Stimulated activated CD8-positive, alpha-beta memory T cell treated with anti-CD3 and anti-CD28 coated beads, Interleukin-12 subunit alpha, Interleukin-12 subunit beta, amount 100 ng/mL, for 4 hours (primary cell): ENCODE results near the gene TMEM170A.
"Not testable (repeated sequence)": the region's sequence is repeated elsewhere in the genome, so short reads cannot be mapped to it uniquely, and the experiment has no call there.

ENCODE experiments used
- DNase-seq: peaks from one replicate; pipeline ENCODE4 v3.0.0-alpha.2; 2020; ENCODE audit warnings: low read depth

Gene TMEM170A

DNA sequence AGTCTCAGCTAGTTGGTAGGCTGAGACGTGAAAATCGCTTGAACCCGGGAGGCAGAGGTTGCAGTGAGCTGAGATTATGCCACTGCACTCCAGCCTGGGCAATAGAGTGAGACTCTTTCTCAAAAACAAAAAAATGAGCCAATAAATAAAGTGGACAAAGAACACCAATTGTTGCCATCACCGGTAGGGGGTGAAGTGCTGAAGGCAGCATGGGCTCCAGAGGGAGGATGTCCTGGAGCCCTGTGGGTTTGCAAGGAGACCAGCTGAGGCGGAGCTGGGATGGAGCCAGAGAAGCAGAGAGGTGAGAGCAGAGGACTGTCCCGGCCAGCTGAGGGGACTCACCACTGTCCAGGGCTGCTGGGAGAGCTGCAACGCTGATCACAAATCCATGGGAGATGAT is 17.0 kb upstream of the TMEM170A start:
- DNase-seq: no peak

GRCh38 chr16:75479421-75479990 is 15.0 kb upstream of the TMEM170A start:
- no peak for DNase-seq

- no peak for DNase-seq
These were observed 14.2 kb upstream of the TMEM170A start for GRCh38 chr16:75478480-75479345.

DNA sequence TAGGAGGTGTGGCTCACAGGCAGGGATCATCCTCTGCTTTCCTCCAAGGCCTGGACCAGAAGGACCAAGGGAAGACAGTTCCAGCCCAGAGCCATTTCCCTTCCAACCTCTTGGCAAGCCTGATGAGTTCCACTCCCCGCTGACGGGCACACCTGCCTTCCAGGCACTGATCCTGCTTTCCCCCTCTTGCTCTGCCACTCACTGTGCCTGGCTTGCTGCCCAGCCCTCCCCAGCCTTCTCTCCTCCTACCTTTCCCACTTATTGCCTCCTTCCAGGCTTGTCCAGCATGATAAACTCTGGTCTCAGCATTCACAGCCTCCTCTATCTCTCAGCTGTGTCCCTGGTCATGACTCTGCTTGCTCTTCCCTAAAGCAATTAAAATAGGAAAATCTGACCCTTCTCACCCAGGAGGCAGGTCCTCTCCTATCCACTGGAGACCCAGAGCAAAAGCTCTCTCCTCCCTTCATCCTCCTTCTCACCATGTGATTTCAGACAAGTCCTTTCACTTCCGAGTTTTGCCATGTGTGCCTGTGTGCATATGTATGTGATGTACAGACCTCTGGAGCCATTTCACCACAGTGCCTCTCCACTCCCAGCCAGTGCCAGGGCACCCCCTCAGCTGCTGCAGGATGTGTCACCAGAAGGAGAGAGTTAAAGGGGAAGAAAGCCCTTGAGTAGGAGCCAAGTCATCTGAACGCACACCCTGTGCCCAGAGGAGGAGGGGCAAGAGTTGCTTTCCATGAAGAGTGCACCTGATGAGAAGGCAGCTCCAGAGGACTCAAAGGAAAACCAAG is 13.4 kb upstream of the TMEM170A start:
- no peak for DNase-seq

DNA sequence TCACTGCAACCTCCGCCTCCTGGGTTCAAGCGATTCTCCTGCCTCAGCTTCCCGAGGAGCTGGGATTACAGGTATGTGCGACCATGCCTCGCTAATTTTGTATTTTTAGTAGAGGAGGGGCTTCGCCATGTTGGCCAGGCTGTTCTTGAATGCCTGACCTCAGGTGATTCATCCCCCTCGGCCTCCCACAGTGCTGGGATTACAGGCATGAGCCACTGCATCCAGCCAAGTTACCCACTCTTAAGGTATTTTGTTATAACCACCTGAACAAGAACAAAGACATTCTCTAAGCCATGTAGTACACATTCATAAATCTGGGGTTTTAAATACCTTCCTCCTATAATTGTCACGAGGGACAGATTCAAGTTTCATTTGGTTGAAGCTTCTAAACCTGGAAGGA is 12.3 kb upstream of the TMEM170A start:
- DNase-seq: no peak

- DNase-seq: no peak
These were observed 10.9 kb upstream of the TMEM170A start for GRCh38 chr16:75475420-75475847.

GRCh38 chr16:75472908-75473877 is 8.7 kb upstream of the TMEM170A start:
- no peak for DNase-seq

DNA sequence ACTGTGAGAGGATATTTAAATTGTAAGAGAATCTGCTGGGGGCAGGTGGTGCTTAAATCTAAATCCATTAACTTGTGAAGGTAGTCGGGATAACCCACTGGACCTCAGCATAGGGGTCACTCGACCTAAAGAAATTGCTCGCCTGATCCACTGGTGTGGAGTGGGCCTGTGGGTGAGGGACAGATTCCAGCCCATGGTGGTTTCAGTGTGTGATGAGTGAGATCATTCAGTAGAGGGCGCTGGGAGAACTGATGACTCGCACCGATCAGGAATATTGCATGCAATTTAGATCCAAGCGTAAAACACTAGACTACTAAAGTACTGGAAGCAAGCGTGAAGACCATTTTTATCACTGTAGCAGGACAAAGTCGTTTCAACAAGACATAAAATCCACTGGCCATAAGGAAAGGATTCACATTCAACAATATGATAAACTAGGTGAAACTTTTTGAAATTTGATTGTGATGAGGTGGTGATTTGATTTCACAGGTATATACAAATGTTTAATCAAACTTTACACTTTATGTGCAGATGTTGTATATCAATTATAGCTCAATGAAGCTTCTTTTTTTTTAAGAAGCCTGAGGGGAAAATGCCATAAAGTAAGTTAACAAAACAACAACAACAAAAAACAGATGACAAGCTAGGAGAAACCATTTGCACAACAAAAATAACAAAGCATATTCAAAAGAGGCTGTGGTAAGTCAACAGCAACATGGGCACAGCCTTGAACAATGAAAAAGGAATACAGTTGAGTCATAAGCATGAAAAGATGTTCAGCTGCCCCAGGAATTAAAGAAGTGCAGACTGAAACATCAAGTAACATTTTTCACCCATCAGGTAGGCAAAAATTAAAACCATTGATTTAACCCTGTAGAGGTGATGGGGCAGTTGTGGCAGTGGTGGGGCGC is 7.5 kb upstream of the TMEM170A start:
- DNase-seq: no peak

GRCh38 chr16:75466760-75467159 is 2.3 kb upstream of the TMEM170A start:
- no peak for DNase-seq

GRCh38 chr16:75463389-75464121 is 934 bp downstream of the TMEM170A start:
- not testable (repeated sequence) for DNase-seq

- no peak for DNase-seq
These were observed 1.7 kb downstream of the TMEM170A start for GRCh38 chr16:75462806-75463205.

GRCh38 chr16:75461575-75461974 is 2.9 kb downstream of the TMEM170A start:
- no peak for DNase-seq

DNA sequence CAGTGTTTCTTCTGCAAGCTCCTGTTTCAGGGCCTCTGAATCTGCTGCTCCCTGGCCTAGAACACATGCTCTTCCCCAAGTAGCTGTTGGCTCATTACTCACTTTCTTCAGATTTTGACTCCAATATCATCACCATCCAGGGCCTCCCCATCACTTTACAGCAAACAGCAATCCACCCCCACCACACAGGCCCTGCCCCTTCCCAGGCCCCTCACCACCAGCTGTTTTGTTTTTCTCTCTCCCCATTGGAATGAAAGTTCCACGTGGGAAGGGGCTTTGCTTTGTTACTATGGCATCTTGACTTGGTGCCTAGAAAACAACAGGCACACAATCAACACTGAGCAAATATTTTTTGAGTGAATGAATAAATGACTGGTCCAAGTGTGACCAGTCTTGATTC is 4.0 kb downstream of the TMEM170A start:
- no peak for DNase-seq

- DNase-seq: no peak
These were observed 4.8 kb downstream of the TMEM170A start for GRCh38 chr16:75459691-75460090.

- DNase-seq: no peak
These were observed 6.0 kb downstream of the TMEM170A start for GRCh38 chr16:75458439-75458838.

DNA sequence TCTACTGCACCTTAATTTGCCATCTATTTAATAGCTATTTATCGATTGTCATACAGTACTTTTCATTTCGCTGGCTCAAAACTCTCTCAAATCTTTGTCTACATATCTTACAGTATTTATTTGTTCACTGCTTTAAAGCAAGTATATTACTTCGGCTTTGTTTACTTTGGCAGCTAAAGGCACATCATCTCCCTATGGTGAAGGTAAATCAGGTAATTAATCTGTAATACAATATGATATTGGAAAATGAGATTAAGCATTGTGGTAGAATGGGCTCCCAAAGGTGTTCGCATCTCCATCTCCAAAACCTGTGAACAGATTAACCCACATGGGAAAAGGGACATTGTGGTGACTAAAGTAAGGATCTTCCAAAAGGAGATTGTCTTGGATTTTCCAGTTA is 6.5 kb downstream of the TMEM170A start:
- DNase-seq: no peak

- no peak for DNase-seq
These were observed 6.9 kb downstream of the TMEM170A start for GRCh38 chr16:75457485-75458021.

DNA sequence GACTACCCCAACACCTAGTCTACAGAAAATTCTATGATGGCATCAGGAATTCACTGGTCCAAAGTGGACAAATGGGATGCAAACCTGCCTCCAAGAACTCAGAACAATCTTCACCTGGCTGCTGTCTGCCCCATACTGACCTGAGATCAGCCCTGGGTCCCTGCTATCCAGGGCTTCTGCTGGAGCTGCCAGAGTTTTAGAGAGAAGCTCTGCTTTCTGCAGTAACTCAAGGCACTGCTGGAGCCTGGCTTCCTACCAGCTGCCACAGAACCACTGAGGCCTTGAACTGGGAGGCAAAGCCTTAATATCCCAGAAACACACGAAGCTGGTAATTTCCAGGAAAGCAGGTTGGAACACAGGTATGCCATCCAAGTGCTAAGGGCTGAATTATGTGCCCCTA is 7.5 kb downstream of the TMEM170A start:
- DNase-seq: no peak

DNA sequence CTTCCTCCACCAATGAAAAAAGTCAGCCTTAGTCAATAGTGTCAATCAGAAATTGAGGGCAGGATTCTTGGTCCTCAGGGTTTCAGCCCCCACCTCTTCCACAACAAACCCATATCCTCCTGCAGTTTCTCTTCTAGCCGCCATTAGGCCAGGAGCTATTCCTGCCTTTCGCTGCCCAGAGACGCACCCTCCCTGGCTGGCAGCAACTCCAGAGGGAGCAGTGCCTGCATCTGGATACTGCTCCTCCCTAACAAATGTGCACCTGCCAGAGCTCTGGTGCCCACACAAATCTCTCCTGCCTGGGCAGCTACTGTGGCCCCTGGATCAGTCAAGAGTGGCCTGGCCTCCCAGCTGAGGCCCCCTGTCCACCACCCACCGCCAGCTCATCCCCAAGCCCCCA is 8.0 kb downstream of the TMEM170A start:
- not testable (repeated sequence) for DNase-seq

- DNase-seq: no peak
These were observed 8.8 kb downstream of the TMEM170A start for GRCh38 chr16:75455677-75456076.
